IMR-90 (cell line): ENCODE data around the gene GPR32. TPM values are rescaled to one million over a fixed set of nuclear protein-coding genes. Genes with fewer than 3 reads are reported as not detected.

Experiments used
- ATAC-seq: fragments of 200-7000 bp; cut with Tn5 transposase; 2 replicates; pipeline ENCODE4 v1.9.1; 2020; ENCODE audit warnings: low read depth, mild to moderate bottlenecking, moderate library complexity
- BruUV-seq: library from RNA; stranded (reverse); fragments of 400-500 nt; replicated peaks from 2 replicates; lab custom pipeline; 2021; lab: Mats Ljungman, UMichigan
- CTCF ChIA-PET: fragments of 300-600 bp; formaldehyde crosslinking; extraction: SDS; loops from one replicate; lab custom pipeline; 2021; ENCODE audit warnings: antibody characterized with exemption; lab: Yijun Ruan, JAX
- POLR2A ChIA-PET: fragments of 300-600 bp; sonication (Branson Sonifier 250); formaldehyde crosslinking; loops from one replicate; lab custom pipeline; 2022; ENCODE audit warnings: antibody characterized with exemption; ENCODE audit not compliant: unreplicated experiment; lab: Charles Lee
- DNase-seq: peaks from one replicate; pipeline ENCODE4 v3.0.0; 2013
- H2AFZ ChIP-seq: replicated peaks from 2 replicates; pipeline ENCODE3; 2013; ENCODE audit warnings: low read length, mild to moderate bottlenecking; ENCODE audit not compliant: poor library complexity
- H2AK5ac ChIP-seq: 2 replicates; pipeline ENCODE4 v1.6.1; 2013; ENCODE audit warnings: low read depth, low read length, inconsistent platforms
- H2AK9ac ChIP-seq: replicated peaks from 2 replicates; pipeline ENCODE3; 2013; ENCODE audit warnings: mild to moderate bottlenecking, low read depth, low read length, moderate library complexity; ENCODE audit not compliant: poor library complexity
- H2BK120ac ChIP-seq: 2 replicates; pipeline ENCODE4 v1.6.1; 2013; ENCODE audit warnings: low read depth, low read length, inconsistent platforms
- H2BK15ac ChIP-seq: 3 replicates; pipeline ENCODE4 v1.6.1; 2013; ENCODE audit warnings: low read depth, low read length, inconsistent platforms
- H2BK20ac ChIP-seq: 2 replicates; pipeline ENCODE4 v1.6.1; 2013; ENCODE audit warnings: low read depth, mild to moderate bottlenecking, inconsistent platforms, low read length, moderate library complexity
- H2BK5ac ChIP-seq: 2 replicates; pipeline ENCODE4 v1.6.1; 2013; ENCODE audit warnings: mild to moderate bottlenecking, low read depth, low read length, inconsistent platforms; ENCODE audit not compliant: poor library complexity, severe bottlenecking
- H3K14ac ChIP-seq: replicated peaks from 2 replicates; pipeline ENCODE4 v1.6.1; 2013; ENCODE audit warnings: low read depth, low read length, inconsistent platforms
- H3K18ac ChIP-seq: 2 replicates; pipeline ENCODE4 v1.6.1; 2013; ENCODE audit warnings: low read depth, low read length, control low read depth
- H3K23ac ChIP-seq: 2 replicates; pipeline ENCODE4 v1.6.1; 2013; ENCODE audit warnings: low read depth, low read length, inconsistent platforms
- H3K27ac ChIP-seq: 2 replicates; pipeline ENCODE4 v1.5.1; 2013; ENCODE audit warnings: mild to moderate bottlenecking, control low read depth, low read length; ENCODE audit not compliant: insufficient read depth
- H3K27me3 ChIP-seq: 2 replicates; pipeline ENCODE4 v1.6.1; 2013; ENCODE audit warnings: low read length; ENCODE audit not compliant: control insufficient read depth, insufficient read depth
- H3K36me3 ChIP-seq: 2 replicates; pipeline ENCODE4 v1.6.1; 2013; ENCODE audit warnings: low read length, mixed read lengths; ENCODE audit not compliant: control insufficient read depth, insufficient read depth
- H3K4ac ChIP-seq: 2 replicates; pipeline ENCODE4 v1.6.1; 2013; ENCODE audit warnings: low read depth, low read length, inconsistent platforms
- H3K4me1 ChIP-seq: 2 replicates; pipeline ENCODE4 v1.6.1; 2013; ENCODE audit warnings: low read length, mixed read lengths; ENCODE audit not compliant: control insufficient read depth, insufficient read depth
- H3K4me2 ChIP-seq: 2 replicates; pipeline ENCODE4 v1.6.1; 2013; ENCODE audit warnings: low read depth, mild to moderate bottlenecking, control low read depth, low read length, moderate library complexity
- H3K4me3 ChIP-seq: 2 replicates; pipeline ENCODE4 v1.5.1; 2013; ENCODE audit warnings: low read depth, mild to moderate bottlenecking, control low read depth, low read length, moderate library complexity; ENCODE audit not compliant: insufficient read depth
- H3K56ac ChIP-seq: 2 replicates; pipeline ENCODE4 v1.6.1; 2013; ENCODE audit warnings: low read length, inconsistent platforms; ENCODE audit not compliant: insufficient read depth; ENCODE audit errors: extremely low read depth
- H3K79me1 ChIP-seq, 2 experiments: 2 replicates each; pipeline ENCODE4 v1.6.1; 2013; ENCODE audit warnings: low read length in 2 of 2, inconsistent platforms in 1 of 2, low read depth in 1 of 2
- H3K9ac ChIP-seq: 2 replicates; pipeline ENCODE4 v1.6.1; 2013; ENCODE audit warnings: low read depth, low read length, control low read depth
- H3K9me1 ChIP-seq: 2 replicates; pipeline ENCODE4 v1.6.1; 2013; ENCODE audit warnings: low read length, inconsistent platforms; ENCODE audit not compliant: insufficient read depth
- H3K9me3 ChIP-seq: 2 replicates; pipeline ENCODE4 v1.6.1; 2013; ENCODE audit warnings: low read length; ENCODE audit not compliant: control insufficient read depth, insufficient read depth
- H4K20me1 ChIP-seq: 2 replicates; pipeline ENCODE4 v1.6.1; 2013; ENCODE audit warnings: low read length, inconsistent platforms; ENCODE audit not compliant: insufficient read depth
- H4K5ac ChIP-seq: 2 replicates; pipeline ENCODE4 v1.6.1; 2013; ENCODE audit warnings: mild to moderate bottlenecking, low read depth, low read length, control low read depth
- H4K8ac ChIP-seq, 2 experiments: 2 replicates each; pipeline ENCODE4 v1.6.1; 2013; ENCODE audit warnings: low read depth in 2 of 2, low read length in 2 of 2, control low read depth in 1 of 2, inconsistent platforms in 1 of 2
- H4K91ac ChIP-seq: 2 replicates; pipeline ENCODE4 v1.6.1; 2013; ENCODE audit warnings: low read depth, low read length, inconsistent platforms; ENCODE audit not compliant: insufficient read depth
- BHLHE40 ChIP-seq: fragments of 150-350 bp; IDR thresholded peaks from 2 replicates; pipeline ENCODE4 v1.6.1; 2016; ENCODE audit warnings: mild to moderate bottlenecking, low read depth, low read length
- CEBPB ChIP-seq: IDR thresholded peaks from 2 replicates; pipeline ENCODE4 v1.6.1; 2012; ENCODE audit warnings: low read depth, low read length, improper control_type of control experiment
- CHD1 ChIP-seq: IDR thresholded peaks from 2 replicates; pipeline ENCODE4 v1.6.1; 2012; ENCODE audit warnings: low read depth, low read length, improper control_type of control experiment
- FOS ChIP-seq: fragments of 150-350 bp; IDR thresholded peaks from 2 replicates; pipeline ENCODE4 v1.6.1; 2016; ENCODE audit warnings: low read depth, low read length
- MAFK ChIP-seq: IDR thresholded peaks from 2 replicates; pipeline ENCODE4 v1.6.1; 2012; ENCODE audit warnings: low read depth, low read length, improper control_type of control experiment
- MAZ ChIP-seq: IDR thresholded peaks from 2 replicates; pipeline ENCODE4 v1.6.1; 2012; ENCODE audit warnings: low read depth, mild to moderate bottlenecking, low read length, improper control_type of control experiment, moderate library complexity, borderline replicate concordance
- MXI1 ChIP-seq: IDR thresholded peaks from 2 replicates; pipeline ENCODE4 v1.6.1; 2012; ENCODE audit warnings: low read depth, mild to moderate bottlenecking, low read length, moderate library complexity, borderline replicate concordance
- NFE2L2 ChIP-seq: fragments of 150-350 bp; IDR thresholded peaks from 2 replicates; pipeline ENCODE4 v1.6.1; 2016; ENCODE audit warnings: low read depth, mild to moderate bottlenecking, low read length
- POLR2A ChIP-seq: IDR thresholded peaks from 2 replicates; pipeline ENCODE4 v1.6.1; 2012; ENCODE audit warnings: mild to moderate bottlenecking, low read depth, low read length
- RAD21 ChIP-seq: IDR thresholded peaks from 2 replicates; pipeline ENCODE4 v1.6.1; 2012; ENCODE audit warnings: low read length, improper control_type of control experiment
- RCOR1 ChIP-seq: IDR thresholded peaks from 2 replicates; pipeline ENCODE4 v1.6.1; 2012; ENCODE audit warnings: mild to moderate bottlenecking, low read length, improper control_type of control experiment; ENCODE audit not compliant: insufficient replicate concordance
- RFX5 ChIP-seq: IDR thresholded peaks from 2 replicates; pipeline ENCODE4 v1.8.0; 2012; ENCODE audit warnings: low read depth, mild to moderate bottlenecking, low read length, moderate library complexity
- SMC3 ChIP-seq: fragments of 150-350 bp; IDR thresholded peaks from 2 replicates; pipeline ENCODE4 v1.6.1; 2016; ENCODE audit warnings: low read depth, mild to moderate bottlenecking, antibody characterized with exemption, low read length, moderate library complexity
- WGBS, 2 experiments: methylation state at CpG; one replicate each; pipeline versions ENCODE4 v1.1.5 to v1.1.7; 2013; ENCODE audit warnings: missing lambda C conversion rate in 2 of 2; ENCODE audit not compliant: insufficient read length in 1 of 2; ENCODE audit errors: extremely low coverage in 2 of 2; 5-methylcytosine and 5-hydroxymethylcytosine counted together
- dilution Hi-C: fragments of 300-500 bp; cut with HindIII; formaldehyde crosslinking; loops from one replicate; pipeline ENCODE4 v1.14.3; 2018; ENCODE audit warnings: low sequenced_read_pairs; ENCODE audit not compliant: unreplicated experiment
- in situ Hi-C: fragments of 300-500 bp; cut with MboI; formaldehyde crosslinking; loops from 3 replicates; pipeline ENCODE4 v1.14.3; 2019; ENCODE audit warnings: low sequenced_read_pairs, inconsistent platforms, mixed read lengths
- intact Hi-C: fragments of 100-400 bp; cut with micrococcal nuclease; formaldehyde crosslinking; loops from 2 replicates; pipeline ENCODE4 v1.10.0; 2022
- polyA plus RNA-seq, 3 experiments: library from polyadenylated mRNA; depleted of rRNA; stranded (reverse); fragments of >200 nt; gene quantifications; 2 replicates each; pipeline ENCODE4 v1.2.3, GENCODE V29; 2012; ENCODE audit warnings: low replicate concordance in 1 of 3
- total RNA-seq: library from RNA; depleted of rRNA; stranded (reverse); fragments of >200 nt; gene quantifications from 2 replicates; pipeline ENCODE4 v1.2.3, GENCODE V29; 2012
- TF ChIP-seq, protein P1 (sequence below): conservative IDR thresholded peaks from 2 replicates; pipeline ENCODE4 v1.5.1; 2012; ENCODE audit warnings: mild to moderate bottlenecking, low read depth, low read length, improper control_type of control experiment
- TF ChIP-seq, protein P2 (sequence below): fragments of 150-350 bp; IDR thresholded peaks from 2 replicates; pipeline ENCODE4 v1.6.1; 2016; ENCODE audit warnings: low read depth, mild to moderate bottlenecking, low read length, moderate library complexity, borderline replicate concordance
- TF ChIP-seq, protein P3 (sequence below): fragments of 150-350 bp; IDR thresholded peaks from 2 replicates; pipeline ENCODE4 v1.6.1; 2017; ENCODE audit warnings: mild to moderate bottlenecking, antibody characterized with exemption, low read length, low read depth

The GPR32 gene
- total and polyA plus RNA-seq, 2 of the 4 experiments (the other 2 are of a cell fraction): not detected

DNA sequence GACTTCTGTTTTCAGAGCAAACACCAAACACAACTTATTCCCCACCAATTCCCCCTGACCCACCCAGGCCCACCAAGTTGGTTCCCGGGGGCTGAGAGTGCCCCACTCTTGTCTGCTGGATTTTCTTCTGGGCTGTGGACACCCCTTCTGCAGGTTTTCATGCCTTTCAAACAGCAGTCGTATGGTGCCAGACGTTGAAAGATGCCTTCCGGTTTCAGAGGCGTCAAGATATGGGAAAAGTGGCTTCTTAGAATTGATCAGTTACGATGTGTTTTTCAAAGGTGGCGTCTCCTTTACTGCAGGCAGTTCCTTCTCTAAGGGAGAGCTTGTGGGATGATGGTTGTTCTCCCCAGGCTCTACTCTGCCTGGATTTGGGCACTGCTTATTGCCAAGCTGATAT, 34.4 kb upstream of the GPR32 start:
- Histone ChIP-seq H3K36me3 (no peaks in the 10 kb centered on the region), H3K27ac (no peak overlapping the region), H4K91ac (no peak overlapping the region), H4K20me1 (no peaks in the 10 kb centered on the region), H3K9me3 (no peaks in the 10 kb centered on the region), H3K27me3 (peaks cover 21% of the 10 kb centered on the region), H3K79me1 (no peaks in the 10 kb centered on the region), H3K9ac (no peak overlapping the region), H2AK9ac (no peak overlapping the region), H2BK15ac (no peak overlapping the region), H3K4me2 (no peak overlapping the region), H4K5ac (no peak overlapping the region), H3K14ac (no peak overlapping the region), H2AK5ac (no peak overlapping the region), H3K23ac (no peak overlapping the region), H3K18ac (no peak overlapping the region), H3K4me1 (no peaks in the 10 kb centered on the region), H2BK120ac (no peak overlapping the region), H2BK5ac (no peak overlapping the region), H2AFZ (no peak overlapping the region), H2BK20ac (no peak overlapping the region), H3K9me1 (no peaks in the 10 kb centered on the region), H3K4ac (no peak overlapping the region), H3K56ac (no peak overlapping the region), H4K8ac (no peak overlapping the region), H3K4me3 (no peak overlapping the region)
- CTCF ChIA-PET: interaction anchor here (2.8 kb wide), 1 partner anchor 11 kb away, joined by 9 read pairs; no protein-coding TSS in a partner anchor
- no peak for DNase-seq
- in situ Hi-C loops: no loop called here
- dilution Hi-C loops: no loop called here
- intact Hi-C loops: no loop called here
- ATAC-seq: no peak
- POLR2A ChIA-PET: interaction anchor here (0.6 kb wide), 1 partner anchor 11 kb away, joined by 4 read pairs; no protein-coding TSS in a partner anchor
- no TSS peak for BruUV-seq
- 60% methylated on average over 1 of the region's 7 CpGs; no CpG with 5 or more reads in 1 of the 2 experiments for WGBS, 2 experiments
- TF ChIP-seq MAFK (no peak), MAZ (no peak), BHLHE40 (no peak), FOS (no peak), CHD1 (no peak), RAD21 (no peak), CEBPB (no peak), SMC3 (no peak), POLR2A (no peak), MXI1 (no peak), RFX5 (no peak), NFE2L2 (no peak), RCOR1 (no peak)
- TF ChIP-seq, protein P1, sequence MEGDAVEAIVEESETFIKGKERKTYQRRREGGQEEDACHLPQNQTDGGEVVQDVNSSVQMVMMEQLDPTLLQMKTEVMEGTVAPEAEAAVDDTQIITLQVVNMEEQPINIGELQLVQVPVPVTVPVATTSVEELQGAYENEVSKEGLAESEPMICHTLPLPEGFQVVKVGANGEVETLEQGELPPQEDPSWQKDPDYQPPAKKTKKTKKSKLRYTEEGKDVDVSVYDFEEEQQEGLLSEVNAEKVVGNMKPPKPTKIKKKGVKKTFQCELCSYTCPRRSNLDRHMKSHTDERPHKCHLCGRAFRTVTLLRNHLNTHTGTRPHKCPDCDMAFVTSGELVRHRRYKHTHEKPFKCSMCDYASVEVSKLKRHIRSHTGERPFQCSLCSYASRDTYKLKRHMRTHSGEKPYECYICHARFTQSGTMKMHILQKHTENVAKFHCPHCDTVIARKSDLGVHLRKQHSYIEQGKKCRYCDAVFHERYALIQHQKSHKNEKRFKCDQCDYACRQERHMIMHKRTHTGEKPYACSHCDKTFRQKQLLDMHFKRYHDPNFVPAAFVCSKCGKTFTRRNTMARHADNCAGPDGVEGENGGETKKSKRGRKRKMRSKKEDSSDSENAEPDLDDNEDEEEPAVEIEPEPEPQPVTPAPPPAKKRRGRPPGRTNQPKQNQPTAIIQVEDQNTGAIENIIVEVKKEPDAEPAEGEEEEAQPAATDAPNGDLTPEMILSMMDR: no peak
- TF ChIP-seq, protein P2, sequence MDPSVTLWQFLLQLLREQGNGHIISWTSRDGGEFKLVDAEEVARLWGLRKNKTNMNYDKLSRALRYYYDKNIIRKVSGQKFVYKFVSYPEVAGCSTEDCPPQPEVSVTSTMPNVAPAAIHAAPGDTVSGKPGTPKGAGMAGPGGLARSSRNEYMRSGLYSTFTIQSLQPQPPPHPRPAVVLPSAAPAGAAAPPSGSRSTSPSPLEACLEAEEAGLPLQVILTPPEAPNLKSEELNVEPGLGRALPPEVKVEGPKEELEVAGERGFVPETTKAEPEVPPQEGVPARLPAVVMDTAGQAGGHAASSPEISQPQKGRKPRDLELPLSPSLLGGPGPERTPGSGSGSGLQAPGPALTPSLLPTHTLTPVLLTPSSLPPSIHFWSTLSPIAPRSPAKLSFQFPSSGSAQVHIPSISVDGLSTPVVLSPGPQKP: no peak
- TF ChIP-seq, protein P3, sequence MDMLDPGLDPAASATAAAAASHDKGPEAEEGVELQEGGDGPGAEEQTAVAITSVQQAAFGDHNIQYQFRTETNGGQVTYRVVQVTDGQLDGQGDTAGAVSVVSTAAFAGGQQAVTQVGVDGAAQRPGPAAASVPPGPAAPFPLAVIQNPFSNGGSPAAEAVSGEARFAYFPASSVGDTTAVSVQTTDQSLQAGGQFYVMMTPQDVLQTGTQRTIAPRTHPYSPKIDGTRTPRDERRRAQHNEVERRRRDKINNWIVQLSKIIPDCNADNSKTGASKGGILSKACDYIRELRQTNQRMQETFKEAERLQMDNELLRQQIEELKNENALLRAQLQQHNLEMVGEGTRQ: no peak
